ENCODE results near the gene TNFAIP8. TPM values are rescaled to one million over a fixed set of nuclear protein-coding genes. Genes with fewer than 3 reads are reported as not detected.

Gene TNFAIP8
- total RNA-seq, 1 experiment from 2014 or later: 24.1 TPM

DNA sequence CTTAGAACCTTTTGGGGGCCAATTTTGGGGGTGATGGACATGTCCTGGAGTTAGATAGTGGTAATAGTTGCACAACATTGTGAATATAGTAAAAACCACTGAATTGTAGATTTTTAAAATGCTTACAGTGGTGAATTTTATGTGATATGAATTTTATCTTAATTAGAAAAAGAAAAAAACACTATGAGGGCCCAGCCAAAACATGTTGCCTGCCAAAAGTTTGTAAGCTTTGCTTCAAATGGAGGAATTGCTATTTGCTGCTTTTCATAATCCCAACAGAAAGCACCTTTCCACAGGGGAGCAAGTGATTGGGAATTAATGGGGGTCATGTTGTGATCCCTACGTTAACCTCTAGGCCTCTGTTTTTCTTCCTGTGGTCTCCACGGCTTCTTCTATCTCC lies 19.1 kb downstream of the TNFAIP8 start (continued):
- TF ChIP-seq, protein P1, sequence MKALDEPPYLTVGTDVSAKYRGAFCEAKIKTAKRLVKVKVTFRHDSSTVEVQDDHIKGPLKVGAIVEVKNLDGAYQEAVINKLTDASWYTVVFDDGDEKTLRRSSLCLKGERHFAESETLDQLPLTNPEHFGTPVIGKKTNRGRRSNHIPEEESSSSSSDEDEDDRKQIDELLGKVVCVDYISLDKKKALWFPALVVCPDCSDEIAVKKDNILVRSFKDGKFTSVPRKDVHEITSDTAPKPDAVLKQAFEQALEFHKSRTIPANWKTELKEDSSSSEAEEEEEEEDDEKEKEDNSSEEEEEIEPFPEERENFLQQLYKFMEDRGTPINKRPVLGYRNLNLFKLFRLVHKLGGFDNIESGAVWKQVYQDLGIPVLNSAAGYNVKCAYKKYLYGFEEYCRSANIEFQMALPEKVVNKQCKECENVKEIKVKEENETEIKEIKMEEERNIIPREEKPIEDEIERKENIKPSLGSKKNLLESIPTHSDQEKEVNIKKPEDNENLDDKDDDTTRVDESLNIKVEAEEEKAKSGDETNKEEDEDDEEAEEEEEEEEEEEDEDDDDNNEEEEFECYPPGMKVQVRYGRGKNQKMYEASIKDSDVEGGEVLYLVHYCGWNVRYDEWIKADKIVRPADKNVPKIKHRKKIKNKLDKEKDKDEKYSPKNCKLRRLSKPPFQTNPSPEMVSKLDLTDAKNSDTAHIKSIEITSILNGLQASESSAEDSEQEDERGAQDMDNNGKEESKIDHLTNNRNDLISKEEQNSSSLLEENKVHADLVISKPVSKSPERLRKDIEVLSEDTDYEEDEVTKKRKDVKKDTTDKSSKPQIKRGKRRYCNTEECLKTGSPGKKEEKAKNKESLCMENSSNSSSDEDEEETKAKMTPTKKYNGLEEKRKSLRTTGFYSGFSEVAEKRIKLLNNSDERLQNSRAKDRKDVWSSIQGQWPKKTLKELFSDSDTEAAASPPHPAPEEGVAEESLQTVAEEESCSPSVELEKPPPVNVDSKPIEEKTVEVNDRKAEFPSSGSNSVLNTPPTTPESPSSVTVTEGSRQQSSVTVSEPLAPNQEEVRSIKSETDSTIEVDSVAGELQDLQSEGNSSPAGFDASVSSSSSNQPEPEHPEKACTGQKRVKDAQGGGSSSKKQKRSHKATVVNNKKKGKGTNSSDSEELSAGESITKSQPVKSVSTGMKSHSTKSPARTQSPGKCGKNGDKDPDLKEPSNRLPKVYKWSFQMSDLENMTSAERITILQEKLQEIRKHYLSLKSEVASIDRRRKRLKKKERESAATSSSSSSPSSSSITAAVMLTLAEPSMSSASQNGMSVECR (CRISPR knock-in tag; IDR thresholded peaks at IDR 0.05; ENCODE audit: borderline replicate concordance): no peak
- TF ChIP-seq, protein P2, sequence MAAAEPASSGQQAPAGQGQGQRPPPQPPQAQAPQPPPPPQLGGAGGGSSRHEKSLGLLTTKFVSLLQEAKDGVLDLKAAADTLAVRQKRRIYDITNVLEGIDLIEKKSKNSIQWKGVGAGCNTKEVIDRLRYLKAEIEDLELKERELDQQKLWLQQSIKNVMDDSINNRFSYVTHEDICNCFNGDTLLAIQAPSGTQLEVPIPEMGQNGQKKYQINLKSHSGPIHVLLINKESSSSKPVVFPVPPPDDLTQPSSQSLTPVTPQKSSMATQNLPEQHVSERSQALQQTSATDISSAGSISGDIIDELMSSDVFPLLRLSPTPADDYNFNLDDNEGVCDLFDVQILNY (CRISPR knock-in tag; IDR thresholded peaks at IDR 0.05): no peak

- no peaks in the 10 kb centered on the region for H3K36me3 Mint-ChIP-seq
- peaks cover 2% of the 10 kb centered on the region; the same call in 1 of the 2 replicates for H3K9me3 Mint-ChIP-seq
- H3K27me3 Mint-ChIP-seq (ENCODE audit: low read depth): no peaks in the 10 kb centered on the region
- ATAC-seq (no peak), DNase-seq (ENCODE audit: low spot score) (no peak)
- TF ChIP-seq ZNF121 (CRISPR knock-in tag; IDR thresholded peaks at IDR 0.05) (peak; percentile 95), GTF2I (CRISPR knock-in tag; conservative IDR thresholded peaks at IDR 0.05) (0 out of 2 replicates have a peak, but pooled peaks have one; percentile 6)
- TF ChIP-seq, protein P3, sequence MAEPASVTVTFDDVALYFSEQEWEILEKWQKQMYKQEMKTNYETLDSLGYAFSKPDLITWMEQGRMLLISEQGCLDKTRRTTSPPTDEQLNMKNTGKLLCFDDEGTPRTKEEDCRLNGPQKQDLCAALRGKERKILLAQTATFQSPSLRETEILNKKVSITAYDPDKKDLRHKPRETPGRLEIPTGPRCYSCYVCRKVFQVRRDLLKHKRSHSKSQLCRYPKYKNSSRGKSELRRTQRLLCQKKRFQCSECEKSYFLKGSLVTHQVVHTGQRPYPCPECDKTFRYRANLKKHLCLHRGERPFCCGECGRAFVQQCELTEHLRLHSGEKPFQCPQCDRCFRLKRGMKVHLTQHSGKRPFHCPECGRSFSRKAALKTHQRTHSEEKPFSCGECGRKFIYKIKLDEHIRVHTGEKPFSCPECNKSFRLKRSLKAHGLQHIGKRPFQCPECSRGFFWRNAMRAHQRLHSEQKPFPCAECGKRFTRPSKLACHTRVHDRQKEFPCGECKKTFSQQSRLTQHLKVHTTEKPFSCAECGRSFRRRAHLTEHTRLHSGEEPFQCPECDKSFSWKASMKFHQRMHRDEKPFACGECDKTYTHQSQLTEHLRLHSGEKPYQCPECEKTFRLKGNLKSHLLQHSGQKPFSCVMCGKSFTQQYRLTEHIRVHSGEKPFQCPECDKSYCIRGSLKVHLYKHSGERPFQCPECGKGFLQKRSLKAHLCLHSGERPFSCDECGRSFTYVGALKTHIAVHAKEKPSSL (CRISPR knock-in tag; conservative IDR thresholded peaks at IDR 0.05): no peak
- no peak overlapping the region for H3K27ac Mint-ChIP-seq
- peaks cover 25% of the 10 kb centered on the region for H3K4me1 Mint-ChIP-seq
- CTCF ChIA-PET: no interaction called here
- POLR2A ChIA-PET: interaction anchor here (0.6 kb wide), 1 partner anchor 337 kb away, joined by 4 read pairs; no protein-coding TSS in a partner anchor
- no peak overlapping the region for H3K4me3 Mint-ChIP-seq
Observed at GRCh38 chr5:119377066-119377465, 21.2 kb downstream of the TNFAIP8 start.

- Mint-ChIP-seq H3K27me3 (ENCODE audit: low read depth) (no peaks in the 10 kb centered on the region), H3K4me1 (peaks cover 26% of the 10 kb centered on the region), H3K27ac (no peak overlapping the region), H3K4me3 (no peak overlapping the region), H3K36me3 (no peaks in the 10 kb centered on the region), H3K9me3 (no peaks in the 10 kb centered on the region)
- ChIA-PET CTCF (interaction anchor here (0.6 to 3.3 kb wide), 2 partner anchors 34 to 199 kb away, joined by 3 to 11 read pairs; no protein-coding TSS in a partner anchor), POLR2A (interaction anchor here (0.6 kb wide), 1 partner anchor 15 kb away, joined by 3 read pairs; no protein-coding TSS in a partner anchor)
- DNase-seq (ENCODE audit: low spot score) (no peak), ATAC-seq (no peak)
- TF ChIP-seq ZNF671 (CRISPR knock-in tag; IDR thresholded peaks at IDR 0.05) (no peak), HMGXB4 (CRISPR knock-in tag; IDR thresholded peaks at IDR 0.05) (no peak), PRRX2 (CRISPR knock-in tag; IDR thresholded peaks at IDR 0.05) (no peak), E2F1 (CRISPR knock-in tag; IDR thresholded peaks at IDR 0.05) (no peak), ZBTB21 (CRISPR knock-in tag; IDR thresholded peaks at IDR 0.05; ENCODE audit: borderline replicate concordance) (no peak), ERG (CRISPR knock-in tag; IDR thresholded peaks at IDR 0.05) (no peak), ELF4 (CRISPR knock-in tag; IDR thresholded peaks at IDR 0.05; ENCODE audit: low read depth) (no peak)
- TF ChIP-seq, protein P4, sequence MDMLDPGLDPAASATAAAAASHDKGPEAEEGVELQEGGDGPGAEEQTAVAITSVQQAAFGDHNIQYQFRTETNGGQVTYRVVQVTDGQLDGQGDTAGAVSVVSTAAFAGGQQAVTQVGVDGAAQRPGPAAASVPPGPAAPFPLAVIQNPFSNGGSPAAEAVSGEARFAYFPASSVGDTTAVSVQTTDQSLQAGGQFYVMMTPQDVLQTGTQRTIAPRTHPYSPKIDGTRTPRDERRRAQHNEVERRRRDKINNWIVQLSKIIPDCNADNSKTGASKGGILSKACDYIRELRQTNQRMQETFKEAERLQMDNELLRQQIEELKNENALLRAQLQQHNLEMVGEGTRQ (CRISPR knock-in tag; IDR thresholded peaks at IDR 0.05): no peak
- TF ChIP-seq, protein P5, sequence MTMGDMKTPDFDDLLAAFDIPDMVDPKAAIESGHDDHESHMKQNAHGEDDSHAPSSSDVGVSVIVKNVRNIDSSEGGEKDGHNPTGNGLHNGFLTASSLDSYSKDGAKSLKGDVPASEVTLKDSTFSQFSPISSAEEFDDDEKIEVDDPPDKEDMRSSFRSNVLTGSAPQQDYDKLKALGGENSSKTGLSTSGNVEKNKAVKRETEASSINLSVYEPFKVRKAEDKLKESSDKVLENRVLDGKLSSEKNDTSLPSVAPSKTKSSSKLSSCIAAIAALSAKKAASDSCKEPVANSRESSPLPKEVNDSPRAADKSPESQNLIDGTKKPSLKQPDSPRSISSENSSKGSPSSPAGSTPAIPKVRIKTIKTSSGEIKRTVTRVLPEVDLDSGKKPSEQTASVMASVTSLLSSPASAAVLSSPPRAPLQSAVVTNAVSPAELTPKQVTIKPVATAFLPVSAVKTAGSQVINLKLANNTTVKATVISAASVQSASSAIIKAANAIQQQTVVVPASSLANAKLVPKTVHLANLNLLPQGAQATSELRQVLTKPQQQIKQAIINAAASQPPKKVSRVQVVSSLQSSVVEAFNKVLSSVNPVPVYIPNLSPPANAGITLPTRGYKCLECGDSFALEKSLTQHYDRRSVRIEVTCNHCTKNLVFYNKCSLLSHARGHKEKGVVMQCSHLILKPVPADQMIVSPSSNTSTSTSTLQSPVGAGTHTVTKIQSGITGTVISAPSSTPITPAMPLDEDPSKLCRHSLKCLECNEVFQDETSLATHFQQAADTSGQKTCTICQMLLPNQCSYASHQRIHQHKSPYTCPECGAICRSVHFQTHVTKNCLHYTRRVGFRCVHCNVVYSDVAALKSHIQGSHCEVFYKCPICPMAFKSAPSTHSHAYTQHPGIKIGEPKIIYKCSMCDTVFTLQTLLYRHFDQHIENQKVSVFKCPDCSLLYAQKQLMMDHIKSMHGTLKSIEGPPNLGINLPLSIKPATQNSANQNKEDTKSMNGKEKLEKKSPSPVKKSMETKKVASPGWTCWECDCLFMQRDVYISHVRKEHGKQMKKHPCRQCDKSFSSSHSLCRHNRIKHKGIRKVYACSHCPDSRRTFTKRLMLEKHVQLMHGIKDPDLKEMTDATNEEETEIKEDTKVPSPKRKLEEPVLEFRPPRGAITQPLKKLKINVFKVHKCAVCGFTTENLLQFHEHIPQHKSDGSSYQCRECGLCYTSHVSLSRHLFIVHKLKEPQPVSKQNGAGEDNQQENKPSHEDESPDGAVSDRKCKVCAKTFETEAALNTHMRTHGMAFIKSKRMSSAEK (CRISPR knock-in tag; IDR thresholded peaks at IDR 0.05; ENCODE audit: borderline replicate concordance): no peak
Observed at GRCh38 chr5:119378075-119378700, 22.4 kb downstream of the TNFAIP8 start.

All from WTC11 (cell line).